B cell (primary cell): ENCODE data around the gene DDX54. TPM values are rescaled to one million over a fixed set of nuclear protein-coding genes. Genes with fewer than 3 reads are reported as not detected.

Experiments
- ATAC-seq: fragments of 200-7000 bp; cut with Tn5 transposase; one replicate; pipeline ENCODE4 v1.10.0; 2021; ENCODE audit warnings: low read depth, mild to moderate bottlenecking, moderate number of reproducible peaks, moderate library complexity
- CTCF ChIA-PET: fragments of 350-600 bp; sonication (Branson Sonifier 250); formaldehyde crosslinking; loops from one replicate; lab custom pipeline; 2021; ENCODE audit warnings: antibody characterized with exemption, inconsistent platforms; lab: Charles Lee
- POLR2A ChIA-PET: fragments of 350-600 bp; sonication (Branson Sonifier 250); formaldehyde crosslinking; loops from one replicate; lab custom pipeline; 2021; ENCODE audit warnings: antibody characterized with exemption; lab: Charles Lee
- DNase-seq: peaks from one replicate; pipeline ENCODE4 v3.0.0; 2013
- H2AFZ ChIP-seq: 2 replicates; pipeline ENCODE4 v1.6.1; 2012; ENCODE audit warnings: mild to moderate bottlenecking, low read depth, low read length; ENCODE audit not compliant: insufficient read depth, poor library complexity, severe bottlenecking
- H3K27ac ChIP-seq, 2 donors: 1 replicate in 1 of 2; 2 replicates in 1 of 2; pipeline ENCODE4 v1.5.1; 2012 to 2013; ENCODE audit warnings: low read length in 2 of 2, mild to moderate bottlenecking in 2 of 2, moderate library complexity in 1 of 2
- H3K27me3 ChIP-seq, 4 experiments: fragments of 200-600 bp in 1 of 4; sonication (generic) in 1 of 4; replicated peaks in 1 of 4; 1 replicate in 2 of 4; 2 replicates in 2 of 4; pipeline versions ENCODE4 v1.6.1 to v1.7.0; 2013 to 2016; ENCODE audit warnings: low read length in 3 of 4, mild to moderate bottlenecking in 2 of 4, mixed read lengths in 1 of 4, moderate library complexity in 1 of 4; ENCODE audit not compliant: insufficient read depth in 4 of 4, control insufficient read depth in 3 of 4; ENCODE audit errors: control extremely low read depth in 1 of 4
- H3K36me3 ChIP-seq, 2 experiments: replicated peaks in 1 of 2; 1 replicate in 1 of 2; 2 replicates in 1 of 2; pipeline versions ENCODE4 v1.6.1 to v1.7.1; 2013; ENCODE audit warnings: low read length in 1 of 2; ENCODE audit not compliant: insufficient read depth in 2 of 2, control insufficient read depth in 1 of 2; ENCODE audit errors: control extremely low read depth in 1 of 2, extremely low read depth in 1 of 2
- H3K4me1 ChIP-seq, 2 donors: fragments of 200-600 bp in 1 of 2; sonication (generic) in 1 of 2; 1 replicate in 1 of 2; 2 replicates in 1 of 2; pipeline versions ENCODE4 v1.5.1 to v1.6.1; 2013 to 2017; ENCODE audit warnings: low read length in 2 of 2; ENCODE audit not compliant: control insufficient read depth in 2 of 2, insufficient read depth in 2 of 2
- H3K4me2 ChIP-seq: replicated peaks from 2 replicates; pipeline ENCODE3; 2012; ENCODE audit warnings: mild to moderate bottlenecking, low read depth, low read length; ENCODE audit not compliant: poor library complexity, severe bottlenecking
- H3K4me3 ChIP-seq, 5 experiments: fragments of 200-600 bp in 1 of 5; sonication (generic) in 1 of 5; 1 replicate in 3 of 5; 2 replicates in 2 of 5; pipeline versions ENCODE4 v1.5.1 to v1.7.0; 2011 to 2016; ENCODE audit warnings: low read length in 4 of 5, mild to moderate bottlenecking in 4 of 5, low read depth in 2 of 5, control low read depth in 1 of 5, moderate library complexity in 1 of 5; ENCODE audit not compliant: insufficient read depth in 1 of 5; ENCODE audit errors: control extremely low read depth in 1 of 5, extremely low read depth in 1 of 5
- H3K79me2 ChIP-seq: fragments of 200-600 bp; sonication (generic); one replicate; pipeline ENCODE4 v1.6.0; 2016; ENCODE audit warnings: low read length; ENCODE audit not compliant: control insufficient read depth, insufficient read depth
- H3K9ac ChIP-seq: fragments of 200-600 bp; sonication (generic); 2 replicates; pipeline ENCODE4 v1.6.1; 2017; ENCODE audit warnings: mild to moderate bottlenecking, low read length, moderate library complexity
- H3K9me3 ChIP-seq, 3 donors: one replicate each; pipeline versions ENCODE4 v1.6.1 to v1.7.1; 2013; ENCODE audit warnings: low read length in 2 of 3; ENCODE audit not compliant: control insufficient read depth in 2 of 3, insufficient read depth in 1 of 3; ENCODE audit errors: control extremely low read depth in 1 of 3
- H4K20me1 ChIP-seq: 2 replicates; pipeline ENCODE4 v1.6.0; 2012; ENCODE audit warnings: mild to moderate bottlenecking, low read length; ENCODE audit not compliant: insufficient read depth, control insufficient read depth, poor library complexity, severe bottlenecking
- H3K27ac Mint-ChIP-seq: one replicate; pipeline ENCODE4 v1.8.0; 2021; ENCODE audit warnings: mixed read lengths
- H3K27me3 Mint-ChIP-seq: one replicate; pipeline ENCODE4 v1.8.0; 2021; ENCODE audit warnings: mixed read lengths
- H3K4me1 Mint-ChIP-seq: one replicate; pipeline ENCODE4 v1.8.0; 2021; ENCODE audit warnings: mixed read lengths
- H3K4me3 Mint-ChIP-seq: one replicate; pipeline ENCODE4 v1.8.0; 2021; ENCODE audit warnings: mixed read lengths
- H3K9me3 Mint-ChIP-seq: one replicate; pipeline ENCODE4 v1.8.0; 2022; ENCODE audit warnings: mixed read lengths; ENCODE audit not compliant: insufficient read depth
- CTCF ChIP-seq: fragments of 200-600 bp; IDR thresholded peaks from one replicate; pipeline ENCODE4 v1.8.0; 2022; ENCODE audit warnings: antibody characterized with exemption, mild to moderate bottlenecking
- EZH2 ChIP-seq: IDR thresholded peaks from 2 replicates; pipeline ENCODE4 v1.6.1; 2012; ENCODE audit warnings: borderline replicate concordance, low read depth, mild to moderate bottlenecking, moderate library complexity, low read length; ENCODE audit not compliant: insufficient read depth, poor library complexity, severe bottlenecking
- WGBS: methylation state at CpG from one replicate; pipeline ENCODE4 v1.1.5; 2013; ENCODE audit warnings: missing lambda C conversion rate; ENCODE audit not compliant: insufficient coverage; 5-methylcytosine and 5-hydroxymethylcytosine counted together
- intact Hi-C: fragments of 100-400 bp; cut with micrococcal nuclease; formaldehyde crosslinking; loops from one replicate; pipeline ENCODE4 v1.10.0; 2022
- polyA plus RNA-seq: library from polyadenylated mRNA; depleted of rRNA; stranded (reverse); fragments of >200 nt; gene quantifications from 2 replicates; pipeline ENCODE4 v1.2.3, GENCODE V29; 2012
- total RNA-seq, 2 donors: library from RNA; stranded (reverse); fragments of 120-200 nt in 1 of 2; gene quantifications; 1 replicate in 1 of 2; 2 replicates in 1 of 2; pipeline versions ENCODE4 v1.2.3 to v1.2.4, GENCODE V29; 2013 to 2022

The DDX54 gene
- total and polyA plus RNA-seq, 2 donors (not counting 1 experiment from before 2014, with no cell fraction given), result 55.4 to 101 TPM

- Mint-ChIP-seq H3K4me1 (peaks cover 37% of the 10 kb centered on the region), H3K4me3 (no peak overlapping the region), H3K9me3 (no peaks in the 10 kb centered on the region), H3K27ac (peak overlapping the region; percentile 61), H3K27me3 (no peaks in the 10 kb centered on the region)
- TF ChIP-seq CTCF (peak; percentile 98), EZH2 (no peak)
- Histone ChIP-seq H3K4me1 (peaks cover 20 to 30% of the 10 kb centered on the region in 2 donors), H3K27ac (no peak overlapping the region), H3K36me3 (peaks cover 10 to 87% of the 10 kb centered on the region in 2 experiments), H3K4me3 (no peak overlapping the region), H2AFZ (no peak overlapping the region), H4K20me1 (peaks cover 34% of the 10 kb centered on the region), H3K9me3 (peaks cover 0 to 10% (median 1%) of the 10 kb centered on the region in 3 donors), H3K4me2 (no peak overlapping the region), H3K9ac (no peak overlapping the region), H3K27me3 (no peaks in the 10 kb centered on the region), H3K79me2 (peaks cover 37% of the 10 kb centered on the region)
- ChIA-PET CTCF (interaction anchor here (0.6 to 8.0 kb wide), 36 partner anchors 9 to 274 kb away, joined by 3 to 127 read pairs (median 6); partner anchors contain the start of genes DDX54, OAS1, RASAL1 and RITA1), POLR2A (interaction anchor here (0.6 to 2.5 kb wide), 4 partner anchors 8 to 124 kb away, joined by 4 to 8 read pairs (median 5); partner anchors contain the start of gene DDX54)
- ATAC-seq (peak; percentile 77), DNase-seq (peak; percentile 83)
- 63% methylated on average over 20 of the region's 32 CpGs for WGBS
- intact Hi-C loops, result loop anchor here (1.0 to 5.0 kb wide), 6 partner anchors 11 to 181 kb away; partner anchors contain the start of genes DDX54 and RITA1
These were observed 10.6 kb downstream of the DDX54 start for GRCh38 chr12:113174461-113175384.
